ENCODE measurements around the gene DHRS11.

DNA sequence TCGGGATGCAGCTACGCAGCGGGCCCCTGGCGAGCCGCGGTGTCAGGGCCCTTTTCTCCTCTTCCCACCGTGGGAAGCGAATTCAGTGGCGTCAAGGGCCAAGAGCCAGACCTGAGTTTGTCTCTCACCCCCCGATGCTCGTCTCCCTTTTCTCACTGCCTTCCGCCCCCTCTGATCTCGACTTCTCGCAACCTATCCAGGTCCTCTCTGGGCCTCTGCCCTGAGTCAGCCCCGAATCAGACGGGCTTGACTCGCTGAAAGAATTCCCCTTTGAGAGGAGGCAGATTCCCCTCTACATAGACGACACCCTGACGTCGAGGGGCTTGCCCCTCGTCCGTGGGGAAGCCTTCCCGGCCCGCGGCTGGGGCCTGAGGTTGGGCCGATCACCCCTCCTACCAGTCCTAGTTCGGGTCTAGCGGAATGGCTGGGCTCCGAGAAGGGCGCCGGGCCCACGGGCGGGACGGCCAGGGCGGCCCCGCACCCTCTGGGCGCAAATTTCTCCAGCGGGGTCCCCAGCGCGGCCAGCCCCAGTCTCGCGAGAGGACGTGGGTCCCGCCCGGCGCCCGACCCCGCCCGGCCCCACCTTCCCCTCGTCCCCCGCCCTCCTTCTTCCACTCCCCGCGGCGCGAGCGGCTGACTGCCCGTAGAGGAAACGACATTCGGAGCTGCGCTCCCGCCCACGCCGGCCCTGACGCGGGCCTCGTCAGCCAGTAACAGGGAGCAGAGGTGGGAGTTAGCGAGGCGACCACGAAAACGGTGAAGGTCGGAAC lies 47.2 kb upstream of the DHRS11 start, which contains the start of gene GGNBP2:
- peak; percentile 87 to 92 for TF ChIP-seq POLR2A (IDR thresholded peaks at IDR 0.05)
- TF ChIP-seq, protein P1, sequence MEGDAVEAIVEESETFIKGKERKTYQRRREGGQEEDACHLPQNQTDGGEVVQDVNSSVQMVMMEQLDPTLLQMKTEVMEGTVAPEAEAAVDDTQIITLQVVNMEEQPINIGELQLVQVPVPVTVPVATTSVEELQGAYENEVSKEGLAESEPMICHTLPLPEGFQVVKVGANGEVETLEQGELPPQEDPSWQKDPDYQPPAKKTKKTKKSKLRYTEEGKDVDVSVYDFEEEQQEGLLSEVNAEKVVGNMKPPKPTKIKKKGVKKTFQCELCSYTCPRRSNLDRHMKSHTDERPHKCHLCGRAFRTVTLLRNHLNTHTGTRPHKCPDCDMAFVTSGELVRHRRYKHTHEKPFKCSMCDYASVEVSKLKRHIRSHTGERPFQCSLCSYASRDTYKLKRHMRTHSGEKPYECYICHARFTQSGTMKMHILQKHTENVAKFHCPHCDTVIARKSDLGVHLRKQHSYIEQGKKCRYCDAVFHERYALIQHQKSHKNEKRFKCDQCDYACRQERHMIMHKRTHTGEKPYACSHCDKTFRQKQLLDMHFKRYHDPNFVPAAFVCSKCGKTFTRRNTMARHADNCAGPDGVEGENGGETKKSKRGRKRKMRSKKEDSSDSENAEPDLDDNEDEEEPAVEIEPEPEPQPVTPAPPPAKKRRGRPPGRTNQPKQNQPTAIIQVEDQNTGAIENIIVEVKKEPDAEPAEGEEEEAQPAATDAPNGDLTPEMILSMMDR (IDR thresholded peaks at IDR 0.05 in 4 of 5, conservative IDR thresholded peaks at IDR 0.05 in 1 of 5): no peak
